ENCODE measurements around the gene NUP43. TPM values are rescaled to one million over a fixed set of nuclear protein-coding genes. Genes with fewer than 3 reads are reported as not detected.
A peak's percentile ranks its signal among the peaks of the same experiment; 100 is the strongest.
"Not testable (repeated sequence)": the region's sequence is repeated elsewhere in the genome, so short reads cannot be mapped to it uniquely, and the experiment has no call there.

NUP43 gene
- total and polyA plus RNA-seq, 5 donors from 2014 or later, result 4.0 to 22.4 (median 6.1) TPM

GRCh38 chr6:149686230-149686629 lies 60.1 kb downstream of the NUP43 start:
- Mint-ChIP-seq H3K4me3 (no peak overlapping the region), H3K27ac (peak overlapping the region; percentile 48 to 93 (median 59)), H3K9me3 (peaks cover 0 to 1% (median 0%) of the 10 kb centered on the region in 7 donors), H3K4me1 (peaks cover 15 to 34% (median 24%) of the 10 kb centered on the region in 4 donors), H3K27me3 (no peaks in the 10 kb centered on the region), H3K36me3 (peaks cover 30% of the 10 kb centered on the region)
- H3K9me3 ChIP-seq (ENCODE audit: control insufficient read depth in 2 of 2, low read length in 2 of 2), result no peaks in the 10 kb centered on the region
- H3K36me3 ChIP-seq (ENCODE audit: control insufficient read depth, insufficient read depth, low read length), result peaks cover 40% of the 10 kb centered on the region
- H3K27ac ChIP-seq (ENCODE audit: insufficient read depth, low read length, poor library complexity, severe bottlenecking), result no peak overlapping the region
- H3K4me3 ChIP-seq (ENCODE audit: low read depth, low read length), result no peak overlapping the region
- peaks cover 4% of the 10 kb centered on the region for H3K4me1 ChIP-seq (ENCODE audit: control insufficient read depth, insufficient read depth, low read length, poor library complexity, severe bottlenecking)
- ATAC-seq (ENCODE audit: low read depth in 2 of 2), result no peak
- DNase-seq, result no peak
- H3K27me3 ChIP-seq (ENCODE audit: control insufficient read depth, insufficient read depth, low read length), result no peaks in the 10 kb centered on the region

DNA sequence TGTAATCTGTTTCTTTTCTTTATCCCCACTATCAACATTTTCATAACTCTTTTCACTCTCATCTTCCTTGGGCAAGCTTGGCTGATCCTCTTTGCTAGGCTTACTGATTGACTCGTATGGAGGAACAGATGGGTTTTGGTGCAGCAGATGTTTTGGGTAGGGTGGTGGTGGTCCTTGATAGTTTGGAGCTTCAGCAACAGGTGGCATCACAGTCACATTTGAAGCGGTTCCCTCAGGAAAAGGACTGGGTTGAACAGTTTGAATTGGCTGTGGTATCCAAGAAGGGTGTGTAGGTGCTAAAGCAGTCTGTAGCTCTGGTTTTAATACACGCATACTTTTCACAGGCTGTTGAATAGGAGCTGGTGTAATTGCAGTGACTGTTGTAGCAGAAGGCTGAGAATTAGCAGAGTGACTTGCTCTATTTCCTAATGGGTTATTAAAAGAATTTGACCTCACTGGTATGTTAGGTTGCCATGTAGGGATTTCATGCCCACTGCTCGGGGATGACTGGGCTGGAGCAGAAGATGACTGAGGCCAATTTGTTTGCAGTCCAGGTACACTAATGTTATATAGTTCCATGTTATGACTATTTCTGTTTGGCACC lies 63.0 kb downstream of the NUP43 start:
- Mint-ChIP-seq H3K27me3 (no peaks in the 10 kb centered on the region), H3K36me3 (peaks cover 37% of the 10 kb centered on the region), H3K27ac (peak overlapping the region in 1 of 3 donors; percentile 59), H3K9me3 (peaks cover 0 to 1% (median 0%) of the 10 kb centered on the region in 7 donors), H3K4me1 (peaks cover 13 to 32% (median 23%) of the 10 kb centered on the region in 4 donors), H3K4me3 (no peak overlapping the region)
- Histone ChIP-seq H3K36me3 (ENCODE audit: control insufficient read depth, insufficient read depth, low read length) (peaks cover 45% of the 10 kb centered on the region), H3K27me3 (ENCODE audit: control insufficient read depth, insufficient read depth, low read length) (no peaks in the 10 kb centered on the region), H3K27ac (ENCODE audit: insufficient read depth, low read length, poor library complexity, severe bottlenecking) (no peak overlapping the region), H3K4me1 (ENCODE audit: control insufficient read depth, insufficient read depth, low read length, poor library complexity, severe bottlenecking) (peaks cover 6% of the 10 kb centered on the region), H3K9me3 (ENCODE audit: control insufficient read depth in 2 of 2, low read length in 2 of 2) (no peaks in the 10 kb centered on the region), H3K4me3 (ENCODE audit: low read depth, low read length) (no peak overlapping the region)
- ATAC-seq (ENCODE audit: low read depth in 2 of 2), result no peak
- no peak for DNase-seq

DNA sequence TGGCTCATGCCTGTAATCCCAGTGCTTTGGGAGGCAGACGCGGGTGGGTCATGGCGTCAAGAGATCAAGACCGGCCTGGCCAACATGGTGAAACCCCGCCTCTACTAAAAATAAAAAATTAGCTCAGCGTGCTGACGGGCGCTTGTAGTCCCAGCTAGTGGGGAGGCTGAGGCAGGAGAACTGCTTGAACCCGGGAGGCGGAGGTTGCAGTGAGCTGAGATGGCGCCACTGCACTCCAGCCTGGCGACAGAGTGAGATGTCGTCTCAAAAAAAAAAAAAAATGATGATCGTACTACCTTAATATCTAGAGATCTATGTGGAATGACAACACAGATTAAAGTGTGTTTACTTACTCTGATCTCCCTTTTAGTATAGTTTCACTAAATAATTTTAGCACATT lies 64.5 kb downstream of the NUP43 start:
- not testable (repeated sequence) for H3K27ac ChIP-seq (ENCODE audit: insufficient read depth, low read length, poor library complexity, severe bottlenecking); ATAC-seq (ENCODE audit: low read depth in 2 of 2); H3K9me3 ChIP-seq (ENCODE audit: control insufficient read depth in 2 of 2, low read length in 2 of 2); H3K27me3 ChIP-seq (ENCODE audit: control insufficient read depth, insufficient read depth, low read length); H3K27ac Mint-ChIP-seq; H3K27me3 Mint-ChIP-seq; H3K4me3 Mint-ChIP-seq; H3K4me1 ChIP-seq (ENCODE audit: control insufficient read depth, insufficient read depth, low read length, poor library complexity, severe bottlenecking); H3K9me3 Mint-ChIP-seq; H3K4me3 ChIP-seq (ENCODE audit: low read depth, low read length); DNase-seq
- peaks cover 41% of the 10 kb centered on the region for H3K36me3 Mint-ChIP-seq
- peaks cover 51% of the 10 kb centered on the region for H3K36me3 ChIP-seq (ENCODE audit: control insufficient read depth, insufficient read depth, low read length)
- H3K4me1 Mint-ChIP-seq, result peaks cover 13 to 23% (median 21%) of the 10 kb centered on the region in 4 donors

DNA sequence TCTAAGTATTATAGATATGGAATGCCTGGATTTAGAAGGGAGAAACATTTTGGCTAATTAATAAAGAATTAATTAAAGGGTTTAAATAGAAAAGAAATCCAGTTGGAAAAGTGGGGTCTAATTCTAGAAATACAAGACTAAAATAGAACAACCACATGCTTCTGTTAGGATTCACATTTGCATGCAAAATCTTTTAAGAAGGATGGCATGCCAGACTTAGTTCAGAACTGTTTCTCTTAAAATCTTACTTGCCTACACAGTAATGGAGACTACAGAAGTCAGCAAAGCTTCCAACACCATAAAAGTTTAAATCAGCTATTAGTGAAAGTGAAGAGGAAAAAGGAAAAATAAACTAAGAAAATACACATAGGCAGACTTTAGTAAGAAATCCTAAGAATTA lies 65.1 kb downstream of the NUP43 start:
- Mint-ChIP-seq H3K27me3 (no peaks in the 10 kb centered on the region), H3K4me1 (peaks cover 8 to 16% (median 14%) of the 10 kb centered on the region in 4 donors), H3K36me3 (peaks cover 40% of the 10 kb centered on the region), H3K9me3 (no peaks in the 10 kb centered on the region), H3K27ac (peak overlapping the region in 1 of 3 donors; percentile 41), H3K4me3 (no peak overlapping the region)
- Histone ChIP-seq H3K4me3 (ENCODE audit: low read depth, low read length) (no peak overlapping the region), H3K9me3 (ENCODE audit: control insufficient read depth in 2 of 2, low read length in 2 of 2) (no peaks in the 10 kb centered on the region), H3K27ac (ENCODE audit: insufficient read depth, low read length, poor library complexity, severe bottlenecking) (peak overlapping the region; percentile 5), H3K4me1 (ENCODE audit: control insufficient read depth, insufficient read depth, low read length, poor library complexity, severe bottlenecking) (peaks cover 2% of the 10 kb centered on the region), H3K27me3 (ENCODE audit: control insufficient read depth, insufficient read depth, low read length) (no peaks in the 10 kb centered on the region), H3K36me3 (ENCODE audit: control insufficient read depth, insufficient read depth, low read length) (peaks cover 55% of the 10 kb centered on the region)
- DNase-seq, result no peak
- ATAC-seq (ENCODE audit: low read depth in 2 of 2), result no peak

DNA sequence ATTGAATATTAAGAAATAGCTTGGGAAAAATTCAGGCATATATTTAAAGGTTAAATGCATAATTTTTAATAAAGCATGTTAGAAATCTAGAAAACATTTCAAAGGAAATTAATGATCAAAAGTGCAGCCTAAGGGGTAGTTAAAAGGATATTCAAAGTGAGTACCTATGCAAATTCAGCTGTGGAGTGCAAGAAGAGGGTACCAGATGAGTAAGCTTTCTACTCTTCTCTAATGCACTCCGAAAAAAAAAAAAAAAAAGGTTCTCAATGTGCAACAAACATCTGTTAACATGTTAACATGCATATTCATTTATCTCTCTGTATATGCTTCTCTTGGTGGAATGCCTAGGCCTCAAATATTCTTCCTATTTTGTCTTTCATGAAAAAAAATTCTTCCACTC lies 65.8 kb downstream of the NUP43 start:
- Mint-ChIP-seq H3K27me3 (no peaks in the 10 kb centered on the region), H3K9me3 (no peaks in the 10 kb centered on the region), H3K4me3 (no peak overlapping the region), H3K4me1 (peaks cover 8 to 13% (median 12%) of the 10 kb centered on the region in 4 donors), H3K36me3 (peaks cover 39% of the 10 kb centered on the region), H3K27ac (peak overlapping the region; percentile 21 to 67 (median 41))
- ATAC-seq (ENCODE audit: low read depth in 2 of 2), result no peak
- peaks cover 2% of the 10 kb centered on the region for H3K4me1 ChIP-seq (ENCODE audit: control insufficient read depth, insufficient read depth, low read length, poor library complexity, severe bottlenecking)
- no peak overlapping the region for H3K4me3 ChIP-seq (ENCODE audit: low read depth, low read length)
- peaks cover 59% of the 10 kb centered on the region for H3K36me3 ChIP-seq (ENCODE audit: control insufficient read depth, insufficient read depth, low read length)
- H3K9me3 ChIP-seq (ENCODE audit: control insufficient read depth in 2 of 2, low read length in 2 of 2), result no peaks in the 10 kb centered on the region
- H3K27ac ChIP-seq (ENCODE audit: insufficient read depth, low read length, poor library complexity, severe bottlenecking), result peak overlapping the region; percentile 5
- no peaks in the 10 kb centered on the region for H3K27me3 ChIP-seq (ENCODE audit: control insufficient read depth, insufficient read depth, low read length)
- no peak for DNase-seq

Other genes with a start within 250 kb of the NUP43 start
- gene PPIL4, start 200.5 kb downstream of the NUP43 start, total RNA-seq, result 40.8 TPM
- 10 to 100 TPM; 10.0 to 13.3 (median 12.0) TPM for gene PPIL4, start 200.5 kb downstream of the NUP43 start, polyA plus RNA-seq
- 29.1 TPM for gene GINM1, start 180.2 kb downstream of the NUP43 start, total RNA-seq
- 10 to 100 TPM; 24.0 to 29.9 (median 26.4) TPM for gene GINM1, start 180.2 kb downstream of the NUP43 start, polyA plus RNA-seq
- gene KATNA1, start 97.8 kb downstream of the NUP43 start, total RNA-seq, result 22.9 TPM
- gene KATNA1, start 97.8 kb downstream of the NUP43 start, polyA plus RNA-seq, result 10 to 100 TPM; 26.3 to 35.5 (median 32.0) TPM
- gene LATS1, start 28.4 kb downstream of the NUP43 start, total RNA-seq, result 40.9 TPM
- gene LATS1, start 28.4 kb downstream of the NUP43 start, polyA plus RNA-seq, result 10 to 100 TPM in 3 of 4 donors, 1 to 10 TPM in 1; 8.9 to 12.4 (median 12.1) TPM
- 44.8 TPM for gene PCMT1, start 3.2 kb upstream of the NUP43 start, total RNA-seq
- gene PCMT1, start 3.2 kb upstream of the NUP43 start, polyA plus RNA-seq, result 100 to 1,000 TPM; 166 to 228 (median 175) TPM
- gene LRP11, start 117.8 kb upstream of the NUP43 start, total RNA-seq, result 0.49 TPM
- 1 to 10 TPM in 2 of 4 donors, under 1 TPM in 2; 0.42 to 1.3 (median 0.93) TPM for gene LRP11, start 117.8 kb upstream of the NUP43 start, polyA plus RNA-seq
- not detected for gene RAET1E, start 151.6 kb upstream of the NUP43 start, total RNA-seq
- gene RAET1E, start 151.6 kb upstream of the NUP43 start, polyA plus RNA-seq, result not detected
- 0.76 TPM for gene RAET1G, start 176.6 kb upstream of the NUP43 start, total RNA-seq
- not detected for gene RAET1G, start 176.6 kb upstream of the NUP43 start, polyA plus RNA-seq
- gene ULBP2, start 195.5 kb upstream of the NUP43 start, total RNA-seq, result 9.7 TPM
- gene ULBP2, start 195.5 kb upstream of the NUP43 start, polyA plus RNA-seq, result under 1 TPM in 1 of 4 donors, not detected in 3; 0.13 TPM
- 0.64 TPM for gene ULBP1, start 217.4 kb upstream of the NUP43 start, total RNA-seq
- not detected for gene ULBP1, start 217.4 kb upstream of the NUP43 start, polyA plus RNA-seq